Activated CD4-positive, alpha-beta memory T cell treated with anti-CD3 and anti-CD28 coated beads for 36 hours (primary cell): ENCODE data around the gene RASGEF1C. TPM values are rescaled to one million over a fixed set of nuclear protein-coding genes. Genes with fewer than 3 reads are reported as not detected.

ENCODE experiments used
- CTCF ChIA-PET: fragments of 350-600 bp; sonication (Branson Sonifier 250); formaldehyde crosslinking; loops from one replicate; lab custom pipeline; 2021; ENCODE audit warnings: antibody characterized with exemption, inconsistent platforms; lab: Charles Lee
- POLR2A ChIA-PET: fragments of 350-600 bp; sonication (Branson Sonifier 250); formaldehyde crosslinking; loops from one replicate; lab custom pipeline; 2021; ENCODE audit warnings: antibody characterized with exemption; lab: Charles Lee
- DNase-seq: peaks from one replicate; pipeline ENCODE4 v3.0.0-alpha.2; 2020
- H3K27ac Mint-ChIP-seq: one replicate; pipeline ENCODE4 v1.8.0; 2021; ENCODE audit warnings: mixed read lengths
- H3K27me3 Mint-ChIP-seq: one replicate; pipeline ENCODE4 v1.8.0; 2021; ENCODE audit warnings: mixed read lengths
- H3K36me3 Mint-ChIP-seq: one replicate; pipeline ENCODE4 v1.8.0; 2021; ENCODE audit warnings: mixed read lengths
- H3K4me1 Mint-ChIP-seq: one replicate; pipeline ENCODE4 v1.8.0; 2021; ENCODE audit warnings: low read depth, mixed read lengths
- H3K4me3 Mint-ChIP-seq: one replicate; pipeline ENCODE4 v1.8.0; 2021; ENCODE audit warnings: mild to moderate bottlenecking, mixed read lengths
- H3K9me3 Mint-ChIP-seq: one replicate; pipeline ENCODE4 v1.8.0; 2021; ENCODE audit warnings: mixed read lengths
- intact Hi-C: fragments of 100-400 bp; cut with micrococcal nuclease; formaldehyde crosslinking; loops from one replicate; pipeline ENCODE4 v1.15.1; 2023
- total RNA-seq, 2 experiments: library from RNA; stranded (reverse); gene quantifications; one replicate each; pipeline ENCODE4 v1.2.3, GENCODE V29; 2021

Gene RASGEF1C
- total RNA-seq, 2 experiments from 2014 or later, result not detected

GRCh38 chr5:180071531-180072255 is 137.3 kb downstream of the RASGEF1C start, which contains the start of gene RNF130:
Gene RNF130, minus strand, starts transcription at chr5:180071759. Its CDS starts 57 bp downstream, at chr5:180071702.
- CTCF ChIA-PET, result no interaction called here
- Mint-ChIP-seq H3K9me3 (peaks cover 7% of the 10 kb centered on the region), H3K36me3 (peaks cover 3% of the 10 kb centered on the region), H3K27ac (peak within 1 kb of the TSS; percentile 63), H3K4me1 (peaks cover 29% of the 10 kb centered on the region), H3K4me3 (peak within 1 kb of the TSS; percentile 78), H3K27me3 (peaks cover 2% of the 10 kb centered on the region)
- intact Hi-C loops, result loop anchor here (1.0 to 10.0 kb wide), 4 partner anchors 19 to 372 kb away; partner anchors contain the start of genes MGAT4B and TBC1D9B
- POLR2A ChIA-PET, result no interaction called here
- DNase-seq, result peak; percentile 91

- H3K27ac Mint-ChIP-seq, result peak overlapping the region; percentile 63
- H3K4me3 Mint-ChIP-seq, result peak overlapping the region; percentile 78
- intact Hi-C loops, result loop anchor here (5.0 to 10.0 kb wide), 2 partner anchors 166 to 264 kb away; partner anchors contain the start of genes MGAT4B and TBC1D9B
- H3K9me3 Mint-ChIP-seq, result peaks cover 7% of the 10 kb centered on the region
- POLR2A ChIA-PET, result no interaction called here
- H3K36me3 Mint-ChIP-seq, result peaks cover 3% of the 10 kb centered on the region
- no peak for DNase-seq
- CTCF ChIA-PET, result no interaction called here
- peaks cover 2% of the 10 kb centered on the region for H3K27me3 Mint-ChIP-seq
- peaks cover 31% of the 10 kb centered on the region for H3K4me1 Mint-ChIP-seq
Measured at GRCh38 chr5:180070756-180071530, 138.1 kb downstream of the RASGEF1C start.

- Mint-ChIP-seq H3K4me1 (peaks cover 31% of the 10 kb centered on the region), H3K27ac (no peak overlapping the region), H3K9me3 (peaks cover 7% of the 10 kb centered on the region), H3K36me3 (peaks cover 3% of the 10 kb centered on the region), H3K27me3 (peaks cover 2% of the 10 kb centered on the region), H3K4me3 (peak overlapping the region; percentile 3)
- intact Hi-C loops, result loop anchor here (5.0 to 10.0 kb wide), 2 partner anchors 165 to 262 kb away; partner anchors contain the start of genes MGAT4B and TBC1D9B
- ChIA-PET CTCF (interaction anchor here (0.6 to 1.5 kb wide), 2 partner anchors 21 to 525 kb away, joined by 3 to 4 read pairs; no protein-coding TSS in a partner anchor), POLR2A (interaction anchor here (0.5 kb wide), 1 partner anchor 1021 kb away, joined by 3 read pairs; no protein-coding TSS in a partner anchor)
- no peak for DNase-seq
Measured at GRCh38 chr5:180069589-180070247, 139.3 kb downstream of the RASGEF1C start.

- H3K9me3 Mint-ChIP-seq, result peaks cover 7% of the 10 kb centered on the region
- POLR2A ChIA-PET, result no interaction called here
- intact Hi-C loops, result no loop called here
- peaks cover 3% of the 10 kb centered on the region for H3K36me3 Mint-ChIP-seq
- no peak overlapping the region for H3K4me3 Mint-ChIP-seq
- no peak for DNase-seq
- CTCF ChIA-PET, result interaction anchor here (1.5 kb wide), 1 partner anchor 22 kb away, joined by 4 read pairs; no protein-coding TSS in a partner anchor
- peaks cover 2% of the 10 kb centered on the region for H3K27me3 Mint-ChIP-seq
- H3K4me1 Mint-ChIP-seq, result peaks cover 31% of the 10 kb centered on the region
- no peak overlapping the region for H3K27ac Mint-ChIP-seq
Measured at GRCh38 chr5:180068519-180069090, 140.4 kb downstream of the RASGEF1C start.

GRCh38 chr5:180067986-180068385 is 141.0 kb downstream of the RASGEF1C start:
- Mint-ChIP-seq H3K4me1 (peaks cover 31% of the 10 kb centered on the region), H3K4me3 (no peak overlapping the region), H3K27ac (no peak overlapping the region), H3K36me3 (peaks cover 3% of the 10 kb centered on the region), H3K27me3 (peaks cover 2% of the 10 kb centered on the region), H3K9me3 (peaks cover 7% of the 10 kb centered on the region)
- POLR2A ChIA-PET, result no interaction called here
- no peak for DNase-seq
- CTCF ChIA-PET, result interaction anchor here (1.5 kb wide), 1 partner anchor 23 kb away, joined by 4 read pairs; no protein-coding TSS in a partner anchor
- intact Hi-C loops, result no loop called here

- Mint-ChIP-seq H3K36me3 (no peaks in the 10 kb centered on the region), H3K4me3 (no peak overlapping the region), H3K9me3 (no peaks in the 10 kb centered on the region), H3K4me1 (no peaks in the 10 kb centered on the region), H3K27ac (no peak overlapping the region), H3K27me3 (no peaks in the 10 kb centered on the region)
- intact Hi-C loops, result no loop called here
- POLR2A ChIA-PET, result no interaction called here
- DNase-seq, result no peak
- CTCF ChIA-PET, result no interaction called here
Measured at GRCh38 chr5:180060192-180060591, 148.8 kb downstream of the RASGEF1C start.

- POLR2A ChIA-PET, result no interaction called here
- intact Hi-C loops, result no loop called here
- CTCF ChIA-PET, result no interaction called here
- H3K4me1 Mint-ChIP-seq, result no peaks in the 10 kb centered on the region
- H3K27ac Mint-ChIP-seq, result no peak overlapping the region
- H3K27me3 Mint-ChIP-seq, result no peaks in the 10 kb centered on the region
- no peak overlapping the region for H3K4me3 Mint-ChIP-seq
- no peaks in the 10 kb centered on the region for H3K36me3 Mint-ChIP-seq
- H3K9me3 Mint-ChIP-seq, result no peaks in the 10 kb centered on the region
- no peak for DNase-seq
Measured at GRCh38 chr5:180059326-180059725, 149.7 kb downstream of the RASGEF1C start.

- Mint-ChIP-seq H3K27ac (no peak overlapping the region), H3K36me3 (no peaks in the 10 kb centered on the region)
- POLR2A ChIA-PET, result no interaction called here
Measured at GRCh38 chr5:180056153-180056552, 152.9 kb downstream of the RASGEF1C start.

GRCh38 chr5:180054226-180054625 is 154.8 kb downstream of the RASGEF1C start:
- POLR2A ChIA-PET, result no interaction called here
- no peaks in the 10 kb centered on the region for H3K9me3 Mint-ChIP-seq
- H3K36me3 Mint-ChIP-seq, result no peaks in the 10 kb centered on the region
- DNase-seq, result no peak
- CTCF ChIA-PET, result no interaction called here
- intact Hi-C loops, result no loop called here
- no peak overlapping the region for H3K27ac Mint-ChIP-seq
- peaks cover 2% of the 10 kb centered on the region for H3K4me1 Mint-ChIP-seq
- no peaks in the 10 kb centered on the region for H3K27me3 Mint-ChIP-seq
- H3K4me3 Mint-ChIP-seq, result no peak overlapping the region

More at GRCh38 chr5:180056153-180056552, 152.9 kb downstream of the RASGEF1C start:
- CTCF ChIA-PET, result no interaction called here
- DNase-seq, result no peak
- Mint-ChIP-seq H3K27me3 (no peaks in the 10 kb centered on the region), H3K4me3 (no peak overlapping the region), H3K4me1 (peaks cover 2% of the 10 kb centered on the region), H3K9me3 (no peaks in the 10 kb centered on the region)
- intact Hi-C loops, result no loop called here

- H3K4me3 Mint-ChIP-seq, result no peak overlapping the region
- no peaks in the 10 kb centered on the region for H3K9me3 Mint-ChIP-seq
- intact Hi-C loops, result no loop called here
- peaks cover 2% of the 10 kb centered on the region for H3K4me1 Mint-ChIP-seq
- ChIA-PET CTCF (no interaction called here), POLR2A (no interaction called here)
- no peak overlapping the region for H3K27ac Mint-ChIP-seq
- DNase-seq, result no peak
- H3K27me3 Mint-ChIP-seq, result no peaks in the 10 kb centered on the region
- no peaks in the 10 kb centered on the region for H3K36me3 Mint-ChIP-seq
Measured at GRCh38 chr5:180053061-180053602, 155.9 kb downstream of the RASGEF1C start.

- no peaks in the 10 kb centered on the region for H3K27me3 Mint-ChIP-seq
- peaks cover 2% of the 10 kb centered on the region for H3K4me1 Mint-ChIP-seq
- ChIA-PET POLR2A (no interaction called here), CTCF (interaction anchor here (0.5 kb wide), 1 partner anchor 31 kb away, joined by 3 read pairs; no protein-coding TSS in a partner anchor)
- H3K4me3 Mint-ChIP-seq, result no peak overlapping the region
- DNase-seq, result no peak
- intact Hi-C loops, result no loop called here
- no peaks in the 10 kb centered on the region for H3K9me3 Mint-ChIP-seq
- no peaks in the 10 kb centered on the region for H3K36me3 Mint-ChIP-seq
- H3K27ac Mint-ChIP-seq, result no peak overlapping the region
Measured at GRCh38 chr5:180052211-180052818, 156.7 kb downstream of the RASGEF1C start.
